SK-N-DZ (cell line): ENCODE measurements around the gene ZNF175.

Experiments
- DNase-seq: peaks from one replicate; pipeline ENCODE4 v3.0.0-alpha.2; 2015; ENCODE audit warnings: low spot score

Gene ZNF175

GRCh38 chr19:51587264-51588191 is 16.4 kb downstream of the ZNF175 start:
- DNase-seq, result no peak

DNA sequence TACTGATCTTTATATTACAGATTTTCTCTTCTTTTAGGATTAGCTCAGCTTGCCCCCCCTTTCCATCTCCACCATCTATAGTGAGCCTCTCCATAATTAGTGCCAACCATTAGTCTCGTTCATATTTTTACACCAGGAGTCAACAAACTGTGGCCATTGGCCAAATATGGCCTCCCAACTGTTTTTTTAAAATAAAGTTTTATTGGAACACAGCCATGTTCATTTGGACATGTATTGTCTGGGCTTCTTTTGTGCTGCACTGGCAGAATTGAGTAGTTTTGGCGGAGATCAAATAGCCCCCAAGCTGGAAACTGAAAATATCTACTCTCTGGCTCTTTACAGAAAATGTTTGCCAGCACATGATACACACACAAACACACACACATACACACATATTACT is 18.4 kb downstream of the ZNF175 start:
- DNase-seq, result no peak

GRCh38 chr19:51590441-51590840 is 19.4 kb downstream of the ZNF175 start:
- DNase-seq, result no peak

- DNase-seq, result no peak
These were observed 21.4 kb downstream of the ZNF175 start for GRCh38 chr19:51592521-51592920.

- DNase-seq, result peak; percentile 6
These were observed 22.2 kb downstream of the ZNF175 start for GRCh38 chr19:51593138-51593890.

DNA sequence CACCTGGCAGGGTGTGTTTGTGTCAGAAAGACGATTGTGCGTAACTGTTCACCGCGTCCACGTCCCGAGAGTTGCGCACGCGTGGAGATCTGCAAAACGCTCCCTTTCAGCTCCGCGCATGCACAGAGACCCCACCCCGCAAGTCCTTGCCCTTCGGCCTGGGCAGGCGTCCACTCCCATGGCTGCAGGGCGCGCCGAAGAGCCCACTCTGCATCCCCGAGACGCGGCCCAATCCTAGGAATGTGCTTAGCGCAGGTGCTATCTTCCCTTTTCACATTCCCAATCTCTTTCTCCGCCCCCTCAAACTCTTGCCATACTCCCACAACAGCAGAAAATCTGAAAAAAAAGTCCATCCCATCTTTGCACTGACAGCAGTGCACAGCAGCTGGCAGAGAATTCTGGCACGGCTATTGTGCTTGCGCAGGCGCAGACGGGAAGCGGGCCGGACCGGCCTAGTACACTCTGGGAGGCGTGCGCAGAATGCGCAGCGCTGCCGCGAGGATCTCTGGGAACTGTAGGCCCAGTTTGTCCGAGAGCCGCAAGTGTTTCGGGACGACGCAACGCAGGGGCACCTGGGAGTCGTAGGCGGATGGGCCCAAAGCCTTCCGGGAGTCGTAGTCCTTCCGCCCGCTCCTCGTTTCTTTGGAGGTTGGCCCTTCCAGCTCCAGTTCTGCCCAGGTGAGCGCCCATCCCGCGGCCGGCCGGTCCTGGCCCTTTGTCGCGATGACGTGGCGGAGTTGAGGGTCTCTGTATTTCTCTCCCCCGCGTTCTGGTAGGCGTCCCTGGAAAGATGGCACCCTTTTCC is 23.1 kb downstream of the ZNF175 start:
- DNase-seq, result peak; percentile 90

GRCh38 chr19:51594774-51595109 is 23.7 kb downstream of the ZNF175 start:
- no peak for DNase-seq

GRCh38 chr19:51595190-51596175 is 24.4 kb downstream of the ZNF175 start:
- DNase-seq, result no peak

- DNase-seq, result no peak
These were observed 27.3 kb downstream of the ZNF175 start for GRCh38 chr19:51598159-51598915.

DNA sequence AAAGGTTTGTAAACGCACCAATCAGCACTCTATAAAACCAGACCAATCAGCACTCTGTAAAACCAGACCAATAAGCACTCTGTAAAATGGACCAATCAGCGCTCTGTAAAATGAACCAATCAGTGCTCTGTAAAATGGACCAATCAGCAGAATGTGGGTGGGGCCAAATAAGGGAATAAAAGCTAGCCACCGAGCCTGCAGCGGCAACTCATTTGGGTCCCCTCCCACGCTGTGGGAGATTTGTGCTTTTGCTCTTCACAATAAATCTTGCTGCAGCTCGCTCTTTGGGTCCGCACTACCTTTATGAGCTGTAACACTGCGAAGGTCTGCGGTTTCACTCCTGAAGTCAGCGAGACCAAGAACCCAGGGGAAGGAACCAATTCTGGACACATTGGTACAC is 28.0 kb downstream of the ZNF175 start:
- DNase-seq, result no peak

DNA sequence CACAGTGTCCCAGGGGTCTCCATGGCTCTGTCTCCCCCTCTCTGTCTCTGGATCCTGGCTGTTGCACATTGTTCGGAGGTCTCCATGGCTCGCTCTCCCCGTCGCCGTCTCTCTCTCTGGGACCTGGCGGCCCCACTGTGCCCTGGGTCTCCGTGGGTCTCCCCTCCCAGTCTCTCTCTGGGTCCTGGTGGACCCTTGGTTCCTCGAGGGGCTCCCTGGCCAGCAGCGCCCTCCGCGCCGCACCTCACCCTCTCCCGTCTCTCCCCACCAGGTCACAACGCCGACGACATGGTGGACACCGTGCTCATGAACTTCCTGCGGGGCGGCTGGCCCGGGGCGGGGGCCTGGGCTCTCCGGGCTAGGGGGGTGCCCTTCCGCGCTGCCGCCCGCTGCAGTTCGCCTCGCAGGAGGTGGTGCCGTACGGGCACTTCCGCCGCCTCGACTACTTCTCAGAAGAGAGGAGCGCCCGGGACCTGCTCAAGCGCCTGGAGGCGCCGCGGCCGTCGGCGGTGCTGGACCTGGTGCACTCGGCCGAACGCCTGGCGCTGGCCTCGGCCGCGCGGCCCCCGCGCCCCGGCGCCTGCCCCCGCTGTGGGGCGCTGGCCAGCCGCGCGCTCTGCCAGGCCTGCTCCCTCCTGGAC is 30.0 kb downstream of the ZNF175 start:
- no peak for DNase-seq

DNA sequence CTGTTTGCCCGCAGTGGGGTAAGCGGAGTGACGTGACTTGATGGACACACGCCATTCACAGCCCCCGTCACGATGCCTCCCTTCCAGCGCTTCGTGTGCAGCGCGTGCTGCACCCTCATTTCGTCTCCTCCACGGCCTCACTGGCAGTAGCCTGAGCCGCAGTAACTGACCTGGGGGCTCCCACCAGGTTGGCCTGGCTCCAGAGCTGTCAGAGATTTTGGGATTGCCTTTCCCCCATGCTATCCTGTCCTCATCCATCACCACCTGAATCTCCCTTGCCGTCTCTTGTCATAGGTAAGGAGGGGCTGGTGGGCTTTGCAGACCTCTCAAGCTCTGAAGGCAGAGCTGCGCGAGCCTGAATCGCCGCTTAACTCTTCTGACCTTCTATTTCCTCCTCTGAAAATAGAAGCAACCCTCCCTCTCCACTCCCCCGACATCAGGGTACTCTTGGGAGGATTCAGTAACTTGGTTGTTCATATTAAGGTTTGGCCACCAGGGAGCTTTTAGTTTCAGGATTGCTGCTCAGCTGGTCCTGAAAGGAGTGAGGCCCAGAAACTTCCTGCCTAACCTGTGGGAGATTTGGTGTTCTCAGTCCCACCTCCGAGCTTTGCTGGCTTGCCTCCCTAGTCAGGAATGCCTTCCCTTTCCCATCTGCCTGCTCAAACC is 31.2 kb downstream of the ZNF175 start:
- no peak for DNase-seq

DNA sequence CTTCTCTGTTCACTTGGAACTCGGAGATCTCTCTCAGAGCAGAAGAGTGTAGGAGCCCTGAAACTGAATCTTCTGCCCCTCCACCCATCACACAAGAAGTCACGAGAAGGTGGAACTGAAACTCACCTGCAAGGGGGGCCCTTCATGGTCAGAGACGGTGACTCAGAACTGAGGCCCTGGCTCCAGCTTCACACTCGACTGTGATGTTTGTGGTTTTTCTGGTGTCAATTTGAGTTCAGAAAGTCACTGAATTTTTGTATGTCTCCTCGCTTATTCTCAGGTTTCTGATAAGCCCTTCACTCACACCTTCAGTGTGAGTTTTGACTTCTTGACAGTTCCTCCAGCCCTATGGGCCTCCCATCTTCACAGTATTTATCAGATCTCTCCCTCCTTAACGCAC is 36.0 kb downstream of the ZNF175 start:
- no peak for DNase-seq

DNA sequence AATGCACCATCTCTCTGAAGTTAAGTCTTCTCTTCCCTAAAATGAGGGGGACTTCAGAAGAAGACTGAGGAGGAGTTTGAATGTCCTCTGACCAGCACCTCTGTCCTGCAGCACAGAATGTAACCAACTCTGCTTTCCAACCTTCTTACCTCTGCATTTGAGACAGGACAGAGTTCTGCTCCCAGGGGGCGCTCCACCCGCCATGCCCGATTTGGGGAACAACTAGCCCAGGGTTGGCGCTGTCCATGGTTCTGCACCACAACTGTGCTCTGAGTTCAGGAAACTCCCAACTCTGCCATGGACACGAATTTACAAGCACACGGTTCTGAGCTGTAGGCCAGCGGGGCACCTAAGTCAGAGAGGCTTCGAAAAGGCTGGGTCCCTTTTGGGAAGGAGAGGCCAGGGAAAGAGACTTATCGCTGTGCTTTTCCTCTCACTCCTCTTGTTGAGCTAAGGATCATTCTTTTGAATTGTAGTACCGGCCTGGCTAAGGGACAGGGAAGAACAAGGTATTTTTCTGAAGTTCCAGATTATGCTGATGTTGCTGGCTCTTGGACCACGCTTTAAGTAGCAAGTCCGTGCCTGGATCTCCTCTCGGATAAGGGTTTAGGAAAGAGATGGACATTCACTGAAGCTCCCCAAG is 37.0 kb downstream of the ZNF175 start:
- DNase-seq, result peak; percentile 1

DNA sequence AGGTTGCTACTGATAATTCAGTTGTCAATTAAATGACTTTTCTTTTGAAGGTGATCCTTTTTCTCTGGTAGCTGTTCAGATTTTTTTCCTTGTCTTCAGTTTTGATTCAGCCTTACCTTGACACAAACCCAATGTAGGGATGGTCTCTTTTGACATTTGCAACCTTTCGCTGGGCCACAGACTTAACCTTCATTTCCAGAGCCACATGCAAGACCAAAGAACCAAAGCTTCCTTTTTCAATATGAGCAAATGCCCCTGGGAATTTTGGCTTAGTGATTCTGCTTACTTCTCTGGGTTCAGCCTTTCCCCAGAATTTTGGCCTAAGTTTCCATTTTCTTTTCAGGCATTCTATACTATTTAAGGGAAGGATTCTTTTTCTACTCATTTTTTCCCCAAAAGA is 39.5 kb downstream of the ZNF175 start:
- DNase-seq, result no peak

GRCh38 chr19:51614789-51615188 is 43.7 kb downstream of the ZNF175 start:
- no peak for DNase-seq

DNA sequence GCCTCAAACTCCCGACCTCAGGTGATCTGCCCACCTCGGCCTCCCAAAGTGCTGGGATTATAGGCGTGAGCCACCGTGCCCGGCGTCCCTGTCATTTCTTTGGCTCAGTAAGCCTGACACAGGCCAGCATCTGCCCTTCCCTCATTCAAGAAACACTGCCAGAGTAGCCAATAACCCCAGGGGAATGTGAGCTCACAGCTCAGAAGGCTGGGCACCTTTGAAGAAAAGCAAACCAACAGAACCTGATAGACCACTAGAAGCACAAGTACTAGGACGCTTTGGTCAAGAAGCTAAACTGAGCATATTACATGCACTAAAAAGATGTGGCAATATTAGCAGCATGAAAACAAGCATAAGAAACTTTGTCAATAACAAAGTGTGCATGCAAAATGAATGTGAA is 44.9 kb downstream of the ZNF175 start:
- DNase-seq, result no peak

GRCh38 chr19:51621178-51621577 is 50.1 kb downstream of the ZNF175 start:
- no peak for DNase-seq

GRCh38 chr19:51626675-51627074 is 55.6 kb downstream of the ZNF175 start:
- DNase-seq, result no peak
